ENCODE data around the gene ACAN.

Gene ACAN

DNA sequence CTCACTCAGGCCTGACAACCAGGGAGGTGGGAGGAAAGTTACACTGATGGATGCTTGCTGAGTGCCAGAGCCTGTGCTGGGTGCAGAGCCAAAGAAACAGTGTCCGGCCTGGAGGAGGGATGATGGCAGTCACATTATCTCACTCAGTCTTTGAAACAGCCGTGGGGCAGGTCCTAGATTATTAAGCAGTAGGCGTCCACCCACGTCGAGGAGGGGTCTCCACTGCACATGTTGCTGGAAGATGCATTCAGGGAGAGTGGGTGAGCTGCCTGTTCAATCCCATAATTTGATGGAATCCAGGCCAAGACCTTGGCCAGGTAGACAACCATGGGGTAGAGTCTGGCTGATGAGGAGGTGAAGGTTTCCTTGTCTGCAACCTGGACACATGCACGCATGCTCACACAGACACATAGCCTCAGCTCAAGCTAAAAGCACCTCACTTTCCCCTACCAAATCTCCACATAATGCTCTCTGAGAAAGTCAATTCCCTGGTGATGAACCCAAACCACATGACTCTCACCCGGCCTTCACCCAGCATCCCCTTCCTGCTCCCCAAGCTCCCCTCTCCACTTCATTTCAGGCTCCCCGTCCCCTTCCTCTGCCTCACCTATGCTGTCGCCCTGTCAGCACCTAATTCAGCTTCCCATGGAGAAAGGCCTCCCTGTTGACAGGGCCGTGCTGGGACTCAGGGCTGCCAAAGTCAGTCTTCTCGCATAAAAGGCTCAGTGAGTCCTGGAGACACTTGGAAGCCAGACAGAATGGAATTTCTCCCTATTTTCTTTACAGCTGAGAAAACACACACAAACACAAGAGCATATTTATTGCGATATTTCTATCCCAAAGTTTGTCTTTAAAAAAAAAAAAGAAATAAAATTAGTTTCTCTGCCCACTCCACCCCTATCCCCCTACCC lies 29.8 kb downstream of the ACAN start:
- WGBS (ENCODE audit: insufficient coverage) = 90% methylated on average over 11 of the region's 12 CpGs
- H3K9me3 ChIP-seq (ENCODE audit: control extremely low read depth in 1 of 5, control insufficient read depth in 4 of 5, insufficient read depth in 2 of 5, low read depth in 1 of 5, low read length in 4 of 5) = no peaks in the 10 kb centered on the region
- ChIA-PET CTCF (interaction anchor here (1.0 to 2.9 kb wide), 2 partner anchors 177 to 209 kb away, joined by 3 to 15 read pairs; no protein-coding TSS in a partner anchor), POLR2A (no interaction called here)
- no peaks in the 10 kb centered on the region for H3K36me3 ChIP-seq (ENCODE audit: control insufficient read depth in 4 of 4, insufficient read depth in 4 of 4, low read length in 3 of 4)
- no peak for DNase-seq
- peaks cover 0 to 1% (median 0%) of the 10 kb centered on the region in 5 experiments for H3K27me3 ChIP-seq (replicated peaks in 2 of 5; ENCODE audit: control insufficient read depth in 4 of 5, insufficient read depth in 5 of 5, low read length in 4 of 5)
- no peak overlapping the region for H3K27ac ChIP-seq (ENCODE audit: insufficient read depth in 1 of 2, low read depth in 1 of 2, low read length in 2 of 2, poor library complexity in 1 of 2, severe bottlenecking in 2 of 2)
- H3K4me3 ChIP-seq (ENCODE audit: control insufficient read depth in 1 of 7, extremely low read depth in 1 of 7, insufficient read depth in 4 of 7, low read depth in 2 of 7, low read length in 6 of 7) = no peak overlapping the region
- H3K4me1 ChIP-seq (ENCODE audit: control extremely low read depth in 1 of 4, control insufficient read depth in 4 of 4, insufficient read depth in 4 of 4, low read length in 3 of 4) = no peaks in the 10 kb centered on the region

DNA sequence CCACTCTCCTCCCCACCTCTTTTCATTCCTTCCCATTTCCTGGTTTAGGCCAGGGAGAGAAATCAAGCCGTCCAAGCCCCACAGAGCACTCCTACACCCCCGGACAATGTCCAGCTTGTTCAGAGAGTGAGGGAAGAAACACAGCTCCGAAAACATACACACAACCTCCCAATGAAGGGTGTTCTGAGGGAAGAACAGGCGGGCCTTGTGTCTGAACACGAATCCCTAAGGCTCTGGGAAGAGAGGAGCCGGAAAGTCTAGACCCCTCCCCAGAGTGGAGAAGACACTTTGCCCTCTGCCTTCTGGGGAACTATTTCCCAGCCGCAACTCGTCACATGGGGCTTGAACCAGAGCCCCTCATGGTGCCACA lies 30.5 kb downstream of the ACAN start:
- ChIA-PET CTCF (interaction anchor here (1.5 to 2.9 kb wide), 2 partner anchors 177 to 210 kb away, joined by 8 to 15 read pairs; no protein-coding TSS in a partner anchor), POLR2A (no interaction called here)
- no peaks in the 10 kb centered on the region for H3K4me1 ChIP-seq (ENCODE audit: control extremely low read depth in 1 of 4, control insufficient read depth in 4 of 4, insufficient read depth in 4 of 4, low read length in 3 of 4)
- H3K36me3 ChIP-seq (ENCODE audit: control insufficient read depth in 4 of 4, insufficient read depth in 4 of 4, low read length in 3 of 4) = no peaks in the 10 kb centered on the region
- DNase-seq = no peak
- no peak overlapping the region for H3K27ac ChIP-seq (ENCODE audit: insufficient read depth in 1 of 2, low read depth in 1 of 2, low read length in 2 of 2, poor library complexity in 1 of 2, severe bottlenecking in 2 of 2)
- 92% methylated on average over 5 of the region's 8 CpGs for WGBS (ENCODE audit: insufficient coverage)
- H3K27me3 ChIP-seq (replicated peaks in 2 of 5; ENCODE audit: control insufficient read depth in 4 of 5, insufficient read depth in 5 of 5, low read length in 4 of 5) = peaks cover 0 to 4% (median 0%) of the 10 kb centered on the region in 5 experiments
- no peaks in the 10 kb centered on the region for H3K9me3 ChIP-seq (ENCODE audit: control extremely low read depth in 1 of 5, control insufficient read depth in 4 of 5, insufficient read depth in 2 of 5, low read depth in 1 of 5, low read length in 4 of 5)
- H3K4me3 ChIP-seq (ENCODE audit: control insufficient read depth in 1 of 7, extremely low read depth in 1 of 7, insufficient read depth in 4 of 7, low read depth in 2 of 7, low read length in 6 of 7) = no peak overlapping the region

DNA sequence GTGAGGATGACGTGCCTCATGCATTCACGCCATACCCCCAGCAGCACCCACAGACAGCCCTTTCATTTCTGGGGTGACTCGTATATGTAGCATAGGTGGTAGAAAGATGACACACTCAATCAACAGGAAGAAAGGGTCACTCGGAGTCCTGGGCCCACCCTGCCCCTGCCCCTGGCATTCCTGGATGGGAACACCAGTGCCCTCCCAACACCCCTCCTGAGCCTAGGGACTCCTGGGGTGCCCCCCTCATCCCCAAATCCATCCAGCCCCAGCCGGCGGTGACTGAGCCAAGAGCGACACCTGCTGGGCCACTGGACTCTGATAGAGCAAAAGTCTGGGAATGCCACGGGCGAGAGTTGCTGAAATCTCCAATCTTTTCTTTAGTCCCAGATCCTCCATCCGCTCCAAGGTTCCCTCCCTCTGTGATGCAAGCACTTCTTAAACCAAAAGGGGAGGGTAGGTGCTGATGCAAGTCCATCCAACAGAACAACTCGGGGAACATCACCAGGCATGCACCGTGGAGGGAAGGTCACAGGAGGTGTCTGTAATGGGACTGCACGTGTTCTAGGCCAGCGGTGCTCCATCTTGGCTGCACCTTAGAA lies 31.1 kb downstream of the ACAN start:
- ChIA-PET CTCF (interaction anchor here (1.5 to 2.9 kb wide), 6 partner anchors 15 to 210 kb away, joined by 3 to 15 read pairs (median 6); no protein-coding TSS in a partner anchor), POLR2A (no interaction called here)
- no peaks in the 10 kb centered on the region for H3K36me3 ChIP-seq (ENCODE audit: control insufficient read depth in 4 of 4, insufficient read depth in 4 of 4, low read length in 3 of 4)
- no peaks in the 10 kb centered on the region for H3K9me3 ChIP-seq (ENCODE audit: control extremely low read depth in 1 of 5, control insufficient read depth in 4 of 5, insufficient read depth in 2 of 5, low read depth in 1 of 5, low read length in 4 of 5)
- no peaks in the 10 kb centered on the region for H3K4me1 ChIP-seq (ENCODE audit: control extremely low read depth in 1 of 4, control insufficient read depth in 4 of 4, insufficient read depth in 4 of 4, low read length in 3 of 4)
- peaks cover 0 to 4% (median 0%) of the 10 kb centered on the region in 5 experiments for H3K27me3 ChIP-seq (replicated peaks in 2 of 5; ENCODE audit: control insufficient read depth in 4 of 5, insufficient read depth in 5 of 5, low read length in 4 of 5)
- 52% methylated on average over 7 of the region's 14 CpGs for WGBS (ENCODE audit: insufficient coverage)
- no peak overlapping the region for H3K27ac ChIP-seq (ENCODE audit: insufficient read depth in 1 of 2, low read depth in 1 of 2, low read length in 2 of 2, poor library complexity in 1 of 2, severe bottlenecking in 2 of 2)
- H3K4me3 ChIP-seq (ENCODE audit: control insufficient read depth in 1 of 7, extremely low read depth in 1 of 7, insufficient read depth in 4 of 7, low read depth in 2 of 7, low read length in 6 of 7) = no peak overlapping the region
- DNase-seq = peak; percentile 14 to 22 (median 19)

- Histone ChIP-seq H3K27me3 (replicated peaks in 2 of 5; ENCODE audit: control insufficient read depth in 4 of 5, insufficient read depth in 5 of 5, low read length in 4 of 5) (peaks cover 0 to 4% (median 0%) of the 10 kb centered on the region in 5 experiments), H3K27ac (ENCODE audit: insufficient read depth in 1 of 2, low read depth in 1 of 2, low read length in 2 of 2, poor library complexity in 1 of 2, severe bottlenecking in 2 of 2) (no peak overlapping the region), H3K9me3 (ENCODE audit: control extremely low read depth in 1 of 5, control insufficient read depth in 4 of 5, insufficient read depth in 2 of 5, low read depth in 1 of 5, low read length in 4 of 5) (no peaks in the 10 kb centered on the region), H3K4me1 (ENCODE audit: control extremely low read depth in 1 of 4, control insufficient read depth in 4 of 4, insufficient read depth in 4 of 4, low read length in 3 of 4) (no peaks in the 10 kb centered on the region), H3K4me3 (ENCODE audit: control insufficient read depth in 1 of 7, extremely low read depth in 1 of 7, insufficient read depth in 4 of 7, low read depth in 2 of 7, low read length in 6 of 7) (no peak overlapping the region), H3K36me3 (ENCODE audit: control insufficient read depth in 4 of 4, insufficient read depth in 4 of 4, low read length in 3 of 4) (no peaks in the 10 kb centered on the region)
- WGBS (ENCODE audit: insufficient coverage) = 79% methylated on average over 2 of the region's 4 CpGs
- ChIA-PET POLR2A (no interaction called here), CTCF (interaction anchor here (1.5 to 2.9 kb wide), 6 partner anchors 14 to 211 kb away, joined by 3 to 15 read pairs (median 6); no protein-coding TSS in a partner anchor)
- no peak for DNase-seq
Measured at GRCh38 chr15:88835119-88835518, 31.9 kb downstream of the ACAN start.

DNA sequence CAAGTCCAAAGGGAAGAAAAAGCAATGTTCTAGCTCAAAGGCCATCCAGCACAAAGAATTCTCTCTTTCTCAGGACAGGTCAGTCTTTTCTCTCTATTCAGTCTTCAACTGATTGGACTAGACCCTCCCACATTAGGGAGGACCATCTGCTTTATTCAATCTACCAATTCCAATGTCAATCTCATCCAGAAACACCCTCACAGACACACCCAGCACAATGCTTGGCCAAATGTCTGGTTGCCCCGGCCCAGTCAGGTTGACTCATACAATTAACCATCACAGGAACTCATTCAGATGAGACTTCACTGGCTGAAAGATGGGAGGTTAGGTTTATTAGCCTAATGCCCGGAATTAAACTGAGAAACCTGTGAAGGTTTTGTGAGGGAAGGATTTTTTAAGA lies 32.4 kb downstream of the ACAN start:
- no peak for DNase-seq
- Histone ChIP-seq H3K27ac (ENCODE audit: insufficient read depth in 1 of 2, low read depth in 1 of 2, low read length in 2 of 2, poor library complexity in 1 of 2, severe bottlenecking in 2 of 2) (no peak overlapping the region), H3K36me3 (ENCODE audit: control insufficient read depth in 4 of 4, insufficient read depth in 4 of 4, low read length in 3 of 4) (no peaks in the 10 kb centered on the region), H3K27me3 (replicated peaks in 2 of 5; ENCODE audit: control insufficient read depth in 4 of 5, insufficient read depth in 5 of 5, low read length in 4 of 5) (peaks cover 0 to 4% (median 0%) of the 10 kb centered on the region in 5 experiments), H3K4me1 (ENCODE audit: control extremely low read depth in 1 of 4, control insufficient read depth in 4 of 4, insufficient read depth in 4 of 4, low read length in 3 of 4) (no peaks in the 10 kb centered on the region), H3K4me3 (ENCODE audit: control insufficient read depth in 1 of 7, extremely low read depth in 1 of 7, insufficient read depth in 4 of 7, low read depth in 2 of 7, low read length in 6 of 7) (no peak overlapping the region), H3K9me3 (ENCODE audit: control extremely low read depth in 1 of 5, control insufficient read depth in 4 of 5, insufficient read depth in 2 of 5, low read depth in 1 of 5, low read length in 4 of 5) (no peaks in the 10 kb centered on the region)
- ChIA-PET POLR2A (no interaction called here), CTCF (interaction anchor here (1.5 to 2.9 kb wide), 5 partner anchors 13 to 212 kb away, joined by 3 to 15 read pairs (median 6); no protein-coding TSS in a partner anchor)
- no CpG with 5 or more reads among the region's 2 CpGs for WGBS (ENCODE audit: insufficient coverage)

GRCh38 chr15:88838667-88839066 lies 35.4 kb downstream of the ACAN start:
- POLR2A ChIA-PET = no interaction called here

DNA sequence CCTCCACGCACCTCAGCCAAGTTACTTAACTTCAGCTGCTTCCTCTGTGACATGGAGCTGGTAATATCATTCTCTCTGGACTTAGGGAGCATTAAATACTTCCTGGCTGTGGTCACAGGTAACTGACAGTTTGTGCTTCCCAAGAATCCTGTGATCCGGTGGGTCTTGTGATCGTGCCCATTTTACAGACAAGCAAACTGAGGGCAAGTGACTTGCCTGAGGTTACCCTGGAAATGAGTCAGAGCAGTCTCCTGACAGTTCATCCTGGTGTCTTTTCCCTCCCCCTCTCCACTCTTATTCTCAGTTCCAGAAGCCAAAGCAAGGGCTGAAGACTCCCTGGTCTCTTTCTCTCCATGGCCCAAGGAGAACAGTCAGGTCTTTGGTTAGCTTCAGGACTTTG lies 35.9 kb downstream of the ACAN start:
- H3K36me3 ChIP-seq (ENCODE audit: control insufficient read depth in 4 of 4, insufficient read depth in 4 of 4, low read length in 3 of 4) = no peaks in the 10 kb centered on the region
- no peak overlapping the region for H3K27ac ChIP-seq (ENCODE audit: insufficient read depth in 1 of 2, low read depth in 1 of 2, low read length in 2 of 2, poor library complexity in 1 of 2, severe bottlenecking in 2 of 2)
- DNase-seq = no peak
- H3K4me3 ChIP-seq (ENCODE audit: control insufficient read depth in 1 of 7, extremely low read depth in 1 of 7, insufficient read depth in 4 of 7, low read depth in 2 of 7, low read length in 6 of 7) = no peak overlapping the region
- H3K27me3 ChIP-seq (replicated peaks in 2 of 5; ENCODE audit: control insufficient read depth in 4 of 5, insufficient read depth in 5 of 5, low read length in 4 of 5) = peaks cover 0 to 4% (median 0%) of the 10 kb centered on the region in 5 experiments
- CTCF ChIA-PET = no interaction called here
- H3K9me3 ChIP-seq (ENCODE audit: control extremely low read depth in 1 of 5, control insufficient read depth in 4 of 5, insufficient read depth in 2 of 5, low read depth in 1 of 5, low read length in 4 of 5) = no peaks in the 10 kb centered on the region
- 81% methylated on average over 3 of the region's 3 CpGs for WGBS (ENCODE audit: insufficient coverage)
- no peaks in the 10 kb centered on the region for H3K4me1 ChIP-seq (ENCODE audit: control extremely low read depth in 1 of 4, control insufficient read depth in 4 of 4, insufficient read depth in 4 of 4, low read length in 3 of 4)
- POLR2A ChIA-PET = no interaction called here

More at GRCh38 chr15:88838667-88839066, 35.4 kb downstream of the ACAN start:
- Histone ChIP-seq H3K36me3 (ENCODE audit: control insufficient read depth in 4 of 4, insufficient read depth in 4 of 4, low read length in 3 of 4) (no peaks in the 10 kb centered on the region), H3K27me3 (replicated peaks in 2 of 5; ENCODE audit: control insufficient read depth in 4 of 5, insufficient read depth in 5 of 5, low read length in 4 of 5) (peaks cover 0 to 4% (median 0%) of the 10 kb centered on the region in 5 experiments), H3K9me3 (ENCODE audit: control extremely low read depth in 1 of 5, control insufficient read depth in 4 of 5, insufficient read depth in 2 of 5, low read depth in 1 of 5, low read length in 4 of 5) (no peaks in the 10 kb centered on the region), H3K4me1 (ENCODE audit: control extremely low read depth in 1 of 4, control insufficient read depth in 4 of 4, insufficient read depth in 4 of 4, low read length in 3 of 4) (no peaks in the 10 kb centered on the region), H3K27ac (ENCODE audit: insufficient read depth in 1 of 2, low read depth in 1 of 2, low read length in 2 of 2, poor library complexity in 1 of 2, severe bottlenecking in 2 of 2) (no peak overlapping the region), H3K4me3 (ENCODE audit: control insufficient read depth in 1 of 7, extremely low read depth in 1 of 7, insufficient read depth in 4 of 7, low read depth in 2 of 7, low read length in 6 of 7) (no peak overlapping the region)
- CTCF ChIA-PET = interaction anchor here (1.1 kb wide), 1 partner anchor 11 kb away, joined by 4 read pairs; no protein-coding TSS in a partner anchor
- WGBS (ENCODE audit: insufficient coverage) = 94% methylated on average over 16 of the region's 18 CpGs
- DNase-seq = no peak

Measured in common myeloid progenitor, CD34-positive (primary cell).